ENCODE data around the gene NUP93.
A peak's percentile ranks its signal among the peaks of the same experiment; 100 is the strongest.
"Not testable (repeated sequence)": the region's sequence is repeated elsewhere in the genome, so short reads cannot be mapped to it uniquely, and the experiment has no call there.

Gene NUP93

DNA sequence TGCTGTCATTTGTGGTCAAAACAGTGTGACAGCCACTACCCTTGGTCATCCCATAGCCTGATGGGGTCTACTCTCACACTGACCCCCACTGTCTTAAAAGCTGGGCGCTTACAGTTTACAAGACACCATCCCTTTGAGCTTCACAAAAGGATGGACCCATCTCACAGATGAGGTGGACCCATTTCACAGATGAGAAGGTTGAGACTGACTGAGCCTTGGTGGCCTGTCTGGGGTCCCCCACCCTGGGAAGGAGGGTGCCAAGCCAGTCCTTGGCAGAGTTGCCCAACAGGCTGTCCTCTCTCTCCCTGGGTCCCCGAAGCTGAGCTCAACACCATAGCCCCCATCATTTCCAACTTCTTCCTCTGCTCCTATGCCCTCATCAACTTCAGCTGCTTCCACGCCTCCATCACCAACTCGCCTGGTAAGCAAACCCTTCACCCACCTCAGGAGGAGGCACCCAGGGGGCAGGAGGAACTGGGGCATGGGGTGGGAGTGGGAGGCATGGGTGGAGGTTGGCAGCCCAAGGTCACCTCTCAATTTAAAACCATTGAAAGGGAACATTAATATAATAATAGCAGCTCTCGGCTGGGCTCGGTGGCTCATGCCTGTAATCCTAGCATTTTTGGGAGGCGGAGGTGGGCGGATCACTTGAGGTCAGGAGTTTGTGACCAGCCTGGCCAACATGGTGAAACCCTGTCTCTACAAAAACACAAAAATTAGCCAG, 152.3 kb downstream of the NUP93 start:
- H3K36me3 Mint-ChIP-seq (ENCODE audit: low read depth) = no peaks in the 10 kb centered on the region
- intact Hi-C loops (cut with micrococcal nuclease) = no loop called here
- no peak overlapping the region for H3K27ac Mint-ChIP-seq

GRCh38 chr16:56883586-56883985, 153.7 kb downstream of the NUP93 start:
- no peak overlapping the region for H3K4me3 Mint-ChIP-seq
- H3K4me1 Mint-ChIP-seq (ENCODE audit: low read depth) = peaks cover under 1% of the 10 kb centered on the region
- peaks cover 36% of the 10 kb centered on the region for H3K27me3 Mint-ChIP-seq
- H3K9me3 Mint-ChIP-seq = no peaks in the 10 kb centered on the region
- no peaks in the 10 kb centered on the region for H3K36me3 Mint-ChIP-seq (ENCODE audit: low read depth)
- H3K27ac Mint-ChIP-seq = no peak overlapping the region
- intact Hi-C loops (cut with micrococcal nuclease) = no loop called here

More for the DNA sequence above, 152.3 kb downstream of the NUP93 start:
- peaks cover 36% of the 10 kb centered on the region for H3K27me3 Mint-ChIP-seq
- no peaks in the 10 kb centered on the region for H3K9me3 Mint-ChIP-seq
- H3K4me1 Mint-ChIP-seq (ENCODE audit: low read depth) = no peaks in the 10 kb centered on the region
- H3K4me3 Mint-ChIP-seq = no peak overlapping the region

DNA sequence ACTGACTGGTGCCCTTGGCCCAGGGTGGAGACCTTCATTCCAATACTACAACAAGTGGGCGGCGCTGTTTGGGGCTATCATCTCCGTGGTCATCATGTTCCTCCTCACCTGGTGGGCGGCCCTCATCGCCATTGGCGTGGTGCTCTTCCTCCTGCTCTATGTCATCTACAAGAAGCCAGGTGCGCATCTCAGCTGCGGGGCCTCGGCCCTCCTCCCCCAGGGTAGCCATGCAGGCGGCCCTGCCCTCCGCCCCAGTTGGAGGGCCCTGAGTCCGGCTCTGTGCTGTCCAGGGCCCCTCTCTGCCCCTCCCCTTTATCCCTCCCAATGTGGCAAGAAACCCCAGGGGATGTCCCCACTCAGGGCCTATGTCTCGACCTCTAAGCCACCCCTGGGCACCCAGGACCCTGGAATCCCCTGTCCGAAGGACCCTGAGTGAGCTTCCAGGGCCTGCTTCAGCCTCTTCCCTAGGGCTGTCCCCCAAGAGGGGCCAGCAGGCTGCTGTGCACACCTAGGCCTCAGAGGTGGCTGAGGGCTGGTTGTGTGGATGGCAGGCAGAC, 154.2 kb downstream of the NUP93 start:
- Mint-ChIP-seq H3K4me1 (ENCODE audit: low read depth) (peaks cover 6% of the 10 kb centered on the region), H3K9me3 (no peaks in the 10 kb centered on the region), H3K27ac (no peak overlapping the region), H3K4me3 (no peak overlapping the region), H3K27me3 (peaks cover 32% of the 10 kb centered on the region), H3K36me3 (ENCODE audit: low read depth) (no peaks in the 10 kb centered on the region)
- intact Hi-C loops (cut with micrococcal nuclease) = no loop called here

GRCh38 chr16:56884929-56885328, 155.0 kb downstream of the NUP93 start:
- H3K4me1 Mint-ChIP-seq (ENCODE audit: low read depth); H3K9me3 Mint-ChIP-seq; H3K36me3 Mint-ChIP-seq (ENCODE audit: low read depth); H3K27ac Mint-ChIP-seq; intact Hi-C loops (cut with micrococcal nuclease); H3K4me3 Mint-ChIP-seq: not testable (repeated sequence)
- peaks cover 30% of the 10 kb centered on the region for H3K27me3 Mint-ChIP-seq

GRCh38 chr16:56885446-56886162, 155.7 kb downstream of the NUP93 start:
- Mint-ChIP-seq H3K4me3 (no peak overlapping the region), H3K27ac (no peak overlapping the region), H3K9me3 (no peaks in the 10 kb centered on the region), H3K4me1 (ENCODE audit: low read depth) (peaks cover 8% of the 10 kb centered on the region), H3K27me3 (peaks cover 32% of the 10 kb centered on the region), H3K36me3 (ENCODE audit: low read depth) (no peaks in the 10 kb centered on the region)
- intact Hi-C loops (cut with micrococcal nuclease) = no loop called here

- H3K27ac Mint-ChIP-seq = no peak overlapping the region
- no peaks in the 10 kb centered on the region for H3K36me3 Mint-ChIP-seq (ENCODE audit: low read depth)
- H3K27me3 Mint-ChIP-seq = peaks cover 38% of the 10 kb centered on the region
- no peak overlapping the region for H3K4me3 Mint-ChIP-seq
- H3K4me1 Mint-ChIP-seq (ENCODE audit: low read depth) = peaks cover 8% of the 10 kb centered on the region
- intact Hi-C loops (cut with micrococcal nuclease) = no loop called here
- no peaks in the 10 kb centered on the region for H3K9me3 Mint-ChIP-seq
Measured at GRCh38 chr16:56886296-56886695, 156.4 kb downstream of the NUP93 start.

DNA sequence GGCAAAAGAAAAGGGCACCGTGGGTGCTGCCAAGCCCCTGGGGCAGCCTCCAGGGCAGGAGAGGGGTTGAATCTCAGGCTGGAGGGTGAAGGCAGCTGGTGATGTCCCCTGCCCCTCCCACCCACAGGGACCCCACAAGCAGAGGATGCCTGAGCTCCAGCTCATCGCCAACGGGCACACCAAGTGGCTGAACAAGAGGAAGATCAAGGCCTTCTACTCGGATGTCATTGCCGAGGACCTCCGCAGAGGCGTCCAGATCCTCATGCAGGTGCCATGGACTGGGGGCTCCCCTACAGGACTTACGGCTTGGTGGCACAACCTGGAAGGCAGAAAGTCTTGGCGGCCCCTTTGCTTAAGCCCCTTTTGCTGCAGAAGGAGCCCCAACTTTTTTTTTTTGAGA, 156.9 kb downstream of the NUP93 start:
- H3K36me3 Mint-ChIP-seq (ENCODE audit: low read depth) = no peaks in the 10 kb centered on the region
- H3K27ac Mint-ChIP-seq = no peak overlapping the region
- H3K9me3 Mint-ChIP-seq = no peaks in the 10 kb centered on the region
- H3K4me1 Mint-ChIP-seq (ENCODE audit: low read depth) = peaks cover 8% of the 10 kb centered on the region
- intact Hi-C loops (cut with micrococcal nuclease) = no loop called here
- peaks cover 40% of the 10 kb centered on the region for H3K27me3 Mint-ChIP-seq
- H3K4me3 Mint-ChIP-seq = no peak overlapping the region

DNA sequence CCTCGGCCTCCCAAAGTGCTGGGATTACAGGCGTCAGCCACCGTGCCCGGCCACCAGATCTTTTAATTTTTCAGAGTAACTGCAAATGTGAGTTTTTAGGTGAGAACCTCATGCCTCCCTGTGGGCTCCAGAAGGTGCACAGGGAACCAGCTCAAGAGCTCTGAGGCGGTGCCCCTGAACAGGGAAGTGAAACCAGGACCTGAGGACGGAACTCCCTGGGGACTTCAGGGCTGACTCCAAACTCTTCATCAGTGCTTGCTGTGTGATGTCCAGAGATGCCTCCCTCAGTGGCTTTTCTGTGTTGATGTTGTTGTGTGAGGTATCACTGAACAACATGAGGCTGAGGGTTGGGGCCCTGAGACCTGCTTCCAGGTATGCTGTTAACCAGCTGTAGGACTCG, 158.9 kb downstream of the NUP93 start:
- Mint-ChIP-seq H3K27ac (no peak overlapping the region), H3K27me3 (peaks cover 45% of the 10 kb centered on the region), H3K4me1 (ENCODE audit: low read depth) (peaks cover 8% of the 10 kb centered on the region), H3K9me3 (no peaks in the 10 kb centered on the region), H3K4me3 (no peak overlapping the region), H3K36me3 (ENCODE audit: low read depth) (no peaks in the 10 kb centered on the region)
- intact Hi-C loops (cut with micrococcal nuclease) = no loop called here

GRCh38 chr16:56889206-56889605, 159.3 kb downstream of the NUP93 start:
- intact Hi-C loops (cut with micrococcal nuclease) = no loop called here
- peak overlapping the region; percentile 27 for H3K27ac Mint-ChIP-seq
- H3K4me3 Mint-ChIP-seq = no peak overlapping the region
- peaks cover 45% of the 10 kb centered on the region for H3K27me3 Mint-ChIP-seq
- peaks cover 8% of the 10 kb centered on the region for H3K4me1 Mint-ChIP-seq (ENCODE audit: low read depth)
- H3K36me3 Mint-ChIP-seq (ENCODE audit: low read depth) = no peaks in the 10 kb centered on the region
- H3K9me3 Mint-ChIP-seq = no peaks in the 10 kb centered on the region

DNA sequence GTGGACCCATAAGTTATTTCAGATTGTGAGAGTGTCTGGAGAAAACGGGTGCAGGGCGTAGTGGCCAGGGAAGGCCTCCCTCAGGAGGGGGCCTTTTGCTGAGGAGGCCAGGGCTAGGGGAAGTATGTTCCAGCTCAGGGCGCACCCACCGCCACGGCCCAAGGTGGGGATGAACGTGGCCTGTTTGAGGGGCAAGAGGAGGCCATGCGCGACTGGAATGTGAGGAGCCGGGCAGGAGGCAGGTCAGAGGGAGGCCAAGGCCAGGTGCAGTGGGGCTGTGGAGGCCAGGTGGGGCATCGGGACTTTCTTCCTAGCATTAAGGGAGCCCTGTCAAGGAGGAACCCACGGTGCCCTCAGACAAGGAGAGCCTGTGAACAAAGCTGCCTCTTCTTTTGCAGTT, 161.8 kb downstream of the NUP93 start:
- Mint-ChIP-seq H3K27me3 (peaks cover 39% of the 10 kb centered on the region), H3K4me3 (no peak overlapping the region), H3K27ac (no peak overlapping the region), H3K4me1 (ENCODE audit: low read depth) (peaks cover 8% of the 10 kb centered on the region), H3K9me3 (no peaks in the 10 kb centered on the region), H3K36me3 (ENCODE audit: low read depth) (no peaks in the 10 kb centered on the region)
- intact Hi-C loops (cut with micrococcal nuclease) = no loop called here

DNA sequence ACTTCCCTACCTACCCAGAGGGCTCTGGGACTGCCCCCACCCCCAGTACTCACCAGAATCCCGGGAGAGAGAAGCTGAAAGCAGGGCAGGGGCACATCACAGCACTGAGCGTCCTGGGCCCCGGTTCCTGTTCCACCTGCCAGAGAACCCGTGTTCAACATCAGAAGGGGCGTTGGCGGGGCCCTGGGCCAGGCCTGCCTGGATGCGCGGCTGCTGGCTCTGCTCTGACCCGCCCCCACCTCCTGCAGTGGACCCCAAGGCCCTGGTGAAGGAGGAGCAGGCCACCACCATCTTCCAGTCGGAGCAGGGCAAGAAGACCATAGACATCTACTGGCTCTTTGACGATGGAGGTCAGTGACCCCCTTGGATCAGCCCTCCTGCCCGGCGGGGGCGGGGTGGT, 162.8 kb downstream of the NUP93 start:
- intact Hi-C loops (cut with micrococcal nuclease) = no loop called here
- H3K4me1 Mint-ChIP-seq (ENCODE audit: low read depth) = peaks cover 8% of the 10 kb centered on the region
- H3K27me3 Mint-ChIP-seq = peaks cover 44% of the 10 kb centered on the region
- H3K4me3 Mint-ChIP-seq = no peak overlapping the region
- no peaks in the 10 kb centered on the region for H3K36me3 Mint-ChIP-seq (ENCODE audit: low read depth)
- H3K9me3 Mint-ChIP-seq = no peaks in the 10 kb centered on the region
- no peak overlapping the region for H3K27ac Mint-ChIP-seq

DNA sequence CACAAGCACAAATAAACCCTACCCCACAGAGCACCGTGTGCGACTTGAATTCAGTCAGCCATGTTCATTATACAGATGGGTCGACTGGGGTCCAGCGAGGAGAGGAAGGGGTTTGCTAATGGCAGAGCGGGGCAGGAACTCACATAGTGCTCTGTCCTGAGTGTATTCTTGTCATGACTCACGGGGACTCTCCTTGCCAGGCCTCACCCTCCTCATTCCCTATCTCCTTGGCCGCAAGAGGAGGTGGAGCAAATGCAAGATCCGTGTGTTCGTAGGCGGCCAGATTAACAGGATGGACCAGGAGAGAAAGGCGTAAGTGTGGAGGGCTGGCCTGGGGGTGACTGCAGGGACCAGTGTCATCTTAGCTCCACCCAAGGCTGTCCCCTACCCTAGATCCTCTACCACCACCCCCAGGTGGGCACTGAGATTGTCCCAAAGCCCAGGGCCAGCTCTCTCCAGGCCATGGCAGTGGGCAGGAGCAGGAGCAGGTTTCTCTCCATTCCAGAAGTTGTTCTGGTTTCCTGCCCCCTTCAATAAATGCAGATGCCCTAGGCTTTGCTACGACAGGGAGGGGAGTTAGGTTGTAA, 164.5 kb downstream of the NUP93 start:
- peaks cover 59% of the 10 kb centered on the region for H3K27me3 Mint-ChIP-seq
- intact Hi-C loops (cut with micrococcal nuclease) = no loop called here
- H3K36me3 Mint-ChIP-seq (ENCODE audit: low read depth) = no peaks in the 10 kb centered on the region
- H3K4me3 Mint-ChIP-seq = no peak overlapping the region
- H3K9me3 Mint-ChIP-seq = no peaks in the 10 kb centered on the region
- H3K27ac Mint-ChIP-seq = no peak overlapping the region
- H3K4me1 Mint-ChIP-seq (ENCODE audit: low read depth) = peaks cover 6% of the 10 kb centered on the region

GRCh38 chr16:56895813-56896212, 165.9 kb downstream of the NUP93 start:
- Mint-ChIP-seq H3K9me3 (no peaks in the 10 kb centered on the region), H3K27me3 (peaks cover 56% of the 10 kb centered on the region), H3K4me3 (no peak overlapping the region), H3K27ac (no peak overlapping the region), H3K4me1 (ENCODE audit: low read depth) (peaks cover 16% of the 10 kb centered on the region), H3K36me3 (ENCODE audit: low read depth) (no peaks in the 10 kb centered on the region)
- intact Hi-C loops (cut with micrococcal nuclease) = no loop called here

DNA sequence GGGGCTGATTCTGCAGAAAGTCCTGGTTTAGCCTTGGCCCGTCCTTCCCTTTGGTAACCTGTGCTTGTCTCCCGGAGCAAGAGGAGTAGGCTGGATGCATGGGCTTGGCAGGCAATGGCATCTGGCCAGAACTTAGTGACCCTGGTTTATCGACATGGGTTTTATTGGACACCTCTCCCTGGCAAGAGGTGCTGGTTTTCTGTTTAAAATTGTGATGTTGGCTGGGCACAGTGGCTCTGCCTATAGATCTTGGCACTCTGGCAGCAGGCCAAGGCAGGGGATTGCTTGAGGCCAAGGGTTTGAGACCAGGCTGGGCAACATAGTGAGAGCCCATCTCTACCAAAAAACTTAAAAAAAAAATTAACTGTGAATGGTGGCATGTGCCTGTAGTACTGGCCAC, 166.3 kb downstream of the NUP93 start:
- H3K36me3 Mint-ChIP-seq (ENCODE audit: low read depth) = no peaks in the 10 kb centered on the region
- intact Hi-C loops (cut with micrococcal nuclease) = no loop called here

More for the DNA sequence above, 166.3 kb downstream of the NUP93 start:
- Mint-ChIP-seq H3K9me3 (no peaks in the 10 kb centered on the region), H3K27me3 (peaks cover 56% of the 10 kb centered on the region), H3K4me3 (no peak overlapping the region), H3K27ac (no peak overlapping the region), H3K4me1 (ENCODE audit: low read depth) (peaks cover 16% of the 10 kb centered on the region)

Data from dendritic cell treated with granulocyte-macrophage colony-stimulating factor and Interleukin-4, amounts not matched to agents 40 ng/mL and 50 ng/mL, for 4 days (primary cell).